ENCODE data around the gene SPPL2C.

Gene SPPL2C

DNA sequence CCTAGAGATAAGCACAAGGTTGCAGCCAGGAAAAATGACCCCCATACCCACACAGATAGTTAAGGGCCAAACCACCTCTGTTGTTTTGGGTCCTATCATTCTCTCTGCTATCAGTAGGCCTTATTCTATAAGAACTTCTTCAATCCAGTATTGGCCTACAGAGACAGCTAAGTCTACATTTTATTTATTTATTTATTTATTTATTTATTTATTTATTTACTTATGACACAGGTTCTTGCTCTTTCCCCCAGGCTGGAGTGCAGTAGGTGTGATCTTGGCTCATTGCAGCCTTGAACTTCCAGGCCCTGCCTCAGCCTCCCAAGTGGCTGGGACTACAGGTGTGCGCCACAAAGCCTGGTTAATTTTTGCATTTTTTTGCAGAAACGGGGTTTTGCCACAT, 42.2 kb downstream of the SPPL2C start:
- DNase-seq = no peak

DNA sequence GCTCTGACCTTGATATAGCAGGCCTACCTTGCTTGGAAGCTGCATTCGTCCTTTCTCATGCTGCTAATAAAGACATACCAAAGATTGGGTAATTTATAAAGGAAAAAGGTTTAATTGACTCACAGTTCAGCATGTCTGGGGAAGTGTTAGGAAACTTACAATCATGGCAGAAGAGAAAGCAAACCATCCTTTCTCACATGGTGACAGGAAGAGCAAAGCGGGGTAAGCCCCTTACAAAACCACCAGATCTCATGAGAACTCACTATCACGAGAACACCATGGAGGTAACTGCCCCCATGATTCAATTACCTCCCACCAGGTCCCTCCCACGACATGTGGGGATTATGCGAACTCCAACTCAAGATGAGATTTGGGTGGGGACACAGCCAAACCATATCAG, 43.7 kb downstream of the SPPL2C start:
- DNase-seq = no peak

DNA sequence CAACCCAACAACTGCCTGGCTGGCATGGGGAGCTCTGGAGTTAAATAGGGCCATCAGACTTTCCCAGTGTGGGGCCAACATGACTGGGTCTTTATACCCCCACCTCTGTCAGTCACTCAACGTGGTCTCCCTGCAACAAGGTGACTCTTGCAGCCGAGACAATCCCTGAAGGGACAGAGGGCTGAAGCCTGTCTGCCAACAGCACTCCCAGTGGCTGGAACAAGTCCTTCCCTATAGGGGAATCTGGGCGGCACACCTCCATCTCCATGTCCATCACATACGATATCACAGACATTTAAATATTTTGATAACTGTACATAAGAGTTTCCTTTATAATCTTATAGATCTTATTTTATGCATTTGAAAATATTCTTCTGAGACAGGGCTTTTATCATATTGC, 44.9 kb downstream of the SPPL2C start:
- no peak for DNase-seq

GRCh38 chr17:45893725-45894021, 49.0 kb downstream of the SPPL2C start:
- no peak for DNase-seq

- peak; percentile 92 for DNase-seq
These were observed 49.5 kb downstream of the SPPL2C start, which contains the start of gene MAPT for GRCh38 chr17:45894022-45894784. MAPT (plus strand) TSS chr17:45894554; CDS start chr17:45962338, 67,784 bp downstream.

GRCh38 chr17:45895304-45895968, 50.8 kb downstream of the SPPL2C start:
- DNase-seq = peak; percentile 72

- DNase-seq = no peak
These were observed 51.5 kb downstream of the SPPL2C start for GRCh38 chr17:45895969-45896785.

Data from NCI-H345 (cell line).